Smooth muscle cell (in vitro differentiated cells): ENCODE measurements around the gene DOCK3. TPM values are rescaled to one million over a fixed set of nuclear protein-coding genes. Genes with fewer than 3 reads are reported as not detected.
"Not testable (repeated sequence)": the region's sequence is repeated elsewhere in the genome, so short reads cannot be mapped to it uniquely, and the experiment has no call there.

Source experiments
- DNase-seq: peaks from one replicate; lab custom pipeline; 2025; ENCODE audit not compliant: unreplicated experiment; lab: John Stamatoyannopoulos, UW
- H2AFZ ChIP-seq: fragments of 200-600 bp; sonication (generic); 2 replicates; pipeline ENCODE4 v1.6.0; 2016; ENCODE audit warnings: antibody characterized with exemption, low read depth, mild to moderate bottlenecking
- H3F3A ChIP-seq: fragments of 200-600 bp; sonication (generic); 2 replicates; pipeline ENCODE4 v1.6.0; 2017; ENCODE audit warnings: antibody characterized with exemption, low read depth
- H3K27ac ChIP-seq: fragments of 200-600 bp; sonication (generic); 2 replicates; pipeline ENCODE4 v1.5.1; 2016; ENCODE audit warnings: low read depth, mild to moderate bottlenecking
- H3K27me3 ChIP-seq: fragments of 200-600 bp; sonication (generic); 2 replicates; pipeline ENCODE4 v1.6.1; 2016; ENCODE audit warnings: low read depth, mild to moderate bottlenecking
- H3K36me3 ChIP-seq: fragments of 200-600 bp; sonication (generic); 2 replicates; pipeline ENCODE4 v1.5.1; 2016; ENCODE audit warnings: low read depth
- H3K4me1 ChIP-seq: fragments of 200-600 bp; sonication (generic); 2 replicates; pipeline ENCODE4 v1.5.1; 2016; ENCODE audit warnings: low read depth
- H3K4me2 ChIP-seq: fragments of 200-600 bp; sonication (generic); 2 replicates; pipeline ENCODE4 v1.6.0; 2016; ENCODE audit warnings: mild to moderate bottlenecking
- H3K4me3 ChIP-seq: fragments of 200-600 bp; sonication (generic); 2 replicates; pipeline ENCODE4 v1.5.1; 2016; ENCODE audit warnings: mild to moderate bottlenecking
- H3K79me2 ChIP-seq: fragments of 200-600 bp; sonication (generic); 2 replicates; pipeline ENCODE4 v1.6.0; 2016; ENCODE audit warnings: low read depth, mild to moderate bottlenecking
- H3K9ac ChIP-seq: fragments of 200-600 bp; sonication (generic); 2 replicates; pipeline ENCODE4 v1.6.0; 2016; ENCODE audit warnings: low read depth
- H3K9me3 ChIP-seq: fragments of 200-600 bp; sonication (generic); replicated peaks from 2 replicates; pipeline ENCODE4 v1.5.1; 2016; ENCODE audit warnings: low read depth
- H4K20me1 ChIP-seq: fragments of 200-600 bp; sonication (generic); 2 replicates; pipeline ENCODE4 v1.6.0; 2016; ENCODE audit warnings: low read depth
- CTCF ChIP-seq: fragments of 200-600 bp; sonication (generic); IDR thresholded peaks from 2 replicates; pipeline ENCODE4 v1.5.1; 2017; ENCODE audit warnings: borderline replicate concordance, mild to moderate bottlenecking, antibody characterized with exemption; ENCODE audit not compliant: insufficient read depth, poor library complexity, severe bottlenecking
- WGBS: methylation state at CpG from one replicate; pipeline ENCODE4 v1.1.7; 2016; ENCODE audit warnings: low lambda C conversion rate; 5-methylcytosine and 5-hydroxymethylcytosine counted together
- polyA plus RNA-seq: library from polyadenylated mRNA; unstranded; fragments of >200 nt; fragmentation: Nextera tagmentation; extraction: Ambion mirVana; gene quantifications from 2 replicates; pipeline ENCODE4 v1.2.1, GENCODE V29; 2016
- total RNA-seq: library from RNA; depleted of rRNA; stranded (reverse); fragments of >200 nt; gene quantifications from 2 replicates; pipeline ENCODE4 v1.2.3, GENCODE V29; 2014

The DOCK3 gene
- total and polyA plus RNA-seq, 2 experiments from 2014 or later: 0.29 to 2.2 TPM

DNA sequence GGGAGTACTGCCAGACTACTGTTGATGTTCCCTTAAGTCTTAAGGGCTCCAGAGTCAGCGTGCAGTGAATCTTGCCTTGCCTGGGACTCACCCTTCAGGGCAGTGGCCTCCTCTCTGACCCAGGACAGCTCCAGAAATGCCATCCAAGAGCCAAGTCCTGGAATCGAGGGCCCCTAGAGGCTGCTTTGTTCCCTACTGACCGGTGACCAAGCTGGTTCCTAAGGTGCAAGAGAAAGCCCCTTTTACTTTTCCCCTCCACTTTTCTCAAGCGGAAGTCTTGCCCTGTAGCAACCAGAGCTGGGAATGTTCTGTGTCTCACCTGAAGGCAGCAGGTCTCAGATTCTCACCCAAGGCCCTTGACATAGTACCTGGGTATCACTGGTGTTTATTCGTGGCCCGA, 238.0 kb downstream of the DOCK3 start:
- H3F3A ChIP-seq: no peaks in the 10 kb centered on the region
- 91% methylated on average over 6 of the region's 6 CpGs for WGBS
- no peaks in the 10 kb centered on the region for H3K27me3 ChIP-seq
- no peak overlapping the region for H3K9ac ChIP-seq
- no peaks in the 10 kb centered on the region for H3K9me3 ChIP-seq
- no peak overlapping the region for H3K27ac ChIP-seq
- H3K79me2 ChIP-seq: no peaks in the 10 kb centered on the region
- no peaks in the 10 kb centered on the region for H3K36me3 ChIP-seq
- no peak overlapping the region for H3K4me3 ChIP-seq
- H3K4me1 ChIP-seq: no peaks in the 10 kb centered on the region
- no peak overlapping the region for H3K4me2 ChIP-seq
- H2AFZ ChIP-seq: no peak overlapping the region
- TF ChIP-seq CTCF: no peak
- no peaks in the 10 kb centered on the region for H4K20me1 ChIP-seq
- no peak for DNase-seq

- Histone ChIP-seq H2AFZ (no peak overlapping the region), H3K36me3 (no peaks in the 10 kb centered on the region), H3F3A (no peaks in the 10 kb centered on the region), H3K4me3 (no peak overlapping the region), H3K4me2 (no peak overlapping the region), H3K4me1 (no peaks in the 10 kb centered on the region), H3K27me3 (no peaks in the 10 kb centered on the region), H3K27ac (no peak overlapping the region), H4K20me1 (no peaks in the 10 kb centered on the region), H3K79me2 (no peaks in the 10 kb centered on the region), H3K9ac (no peak overlapping the region), H3K9me3 (no peaks in the 10 kb centered on the region)
- no peak for TF ChIP-seq CTCF
- 74% methylated on average over 1 of the region's 1 CpG for WGBS
- DNase-seq: no peak
Observed at GRCh38 chr3:50913260-50913659, 238.5 kb downstream of the DOCK3 start.

DNA sequence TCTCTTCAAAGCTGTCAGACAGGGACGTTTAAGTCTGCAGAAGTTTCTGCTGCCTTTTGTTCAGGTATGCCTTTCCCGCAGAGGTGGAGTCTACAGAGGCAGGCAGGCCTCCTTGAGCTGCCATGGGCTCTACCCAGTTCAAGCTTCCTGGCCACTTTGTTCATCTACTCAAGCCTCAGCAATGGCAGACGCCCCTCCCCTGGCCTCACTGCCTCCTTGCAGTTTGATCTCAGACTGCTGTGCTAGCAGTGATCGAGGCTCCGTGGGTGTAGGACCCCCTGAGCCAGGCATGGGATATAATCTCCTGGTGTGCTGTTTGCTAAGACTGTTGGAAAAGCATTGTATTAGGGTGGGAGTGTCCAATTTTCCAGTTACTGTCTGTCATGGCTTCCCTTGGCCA, 247.3 kb downstream of the DOCK3 start:
- H3K27ac ChIP-seq, H3K4me3 ChIP-seq, H3K4me1 ChIP-seq, H3K9me3 ChIP-seq, H3K4me2 ChIP-seq, H2AFZ ChIP-seq, H3K79me2 ChIP-seq, H3K27me3 ChIP-seq, DNase-seq, H3F3A ChIP-seq, H3K36me3 ChIP-seq, H3K9ac ChIP-seq, H4K20me1 ChIP-seq: not testable (repeated sequence)
- 97% methylated on average over 5 of the region's 5 CpGs for WGBS

DNA sequence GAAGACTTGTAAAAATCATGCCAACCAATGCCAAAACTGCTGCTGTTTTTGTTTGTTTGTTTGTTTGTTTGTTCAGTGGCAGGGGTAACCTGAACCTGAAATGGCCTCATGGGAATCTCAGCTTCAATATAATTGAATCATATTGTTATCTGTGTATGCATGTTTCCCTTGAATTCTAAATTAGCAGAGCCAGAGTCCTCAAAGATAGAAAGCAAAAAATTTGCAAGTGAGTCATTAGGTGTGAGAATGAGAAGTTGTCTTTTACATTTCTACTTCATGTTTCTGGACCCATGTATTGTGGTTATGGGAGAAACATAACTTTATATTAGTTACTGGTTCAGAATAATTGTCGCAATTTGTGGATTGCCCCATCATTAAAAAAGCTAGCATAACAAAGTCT, 249.2 kb downstream of the DOCK3 start:
- no peaks in the 10 kb centered on the region for H3K36me3 ChIP-seq

More for the DNA sequence above, 249.2 kb downstream of the DOCK3 start:
- Histone ChIP-seq H3K27ac (no peak overlapping the region), H3K9ac (no peak overlapping the region), H2AFZ (no peak overlapping the region), H3K4me1 (no peaks in the 10 kb centered on the region), H3K4me2 (no peak overlapping the region), H3K79me2 (no peaks in the 10 kb centered on the region), H3K27me3 (no peaks in the 10 kb centered on the region), H4K20me1 (no peaks in the 10 kb centered on the region), H3K9me3 (no peaks in the 10 kb centered on the region), H3F3A (no peaks in the 10 kb centered on the region), H3K4me3 (no peak overlapping the region)
- WGBS: 97% methylated on average over 1 of the region's 1 CpG
- no peak for TF ChIP-seq CTCF
- DNase-seq: no peak
